ENCODE measurements around the gene EDN1. TPM values are rescaled to one million over a fixed set of nuclear protein-coding genes. Genes with fewer than 3 reads are reported as not detected.

Gene EDN1
- total and polyA plus RNA-seq, 7 experiments from 2014 or later, result 0.12 to 1.7 (median 1.4) TPM; not detected in 1

GRCh38 chr6:12269110-12269509 is 21.1 kb upstream of the EDN1 start:
- H3K4me1 Mint-ChIP-seq, result peaks cover 0 to 25% (median 0%) of the 10 kb centered on the region in 7 donors
- Histone ChIP-seq H3K4me3 (ENCODE audit: low read length) (no peak overlapping the region), H3K9me3 (ENCODE audit: control insufficient read depth in 2 of 3, low read length in 3 of 3) (peaks cover 0 to 7% (median 5%) of the 10 kb centered on the region in 3 experiments), H3K4me1 (ENCODE audit: control insufficient read depth in 2 of 2, insufficient read depth in 2 of 2, low read length in 2 of 2) (no peaks in the 10 kb centered on the region), H3K27me3 (ENCODE audit: control insufficient read depth in 2 of 2, insufficient read depth in 2 of 2, low read length in 2 of 2) (no peaks in the 10 kb centered on the region), H3K27ac (ENCODE audit: low read depth, low read length) (no peak overlapping the region), H3K36me3 (ENCODE audit: control insufficient read depth in 2 of 3, insufficient read depth in 3 of 3, low read length in 3 of 3) (no peaks in the 10 kb centered on the region)
- peaks cover 0 to 27% (median 10%) of the 10 kb centered on the region in 11 donors for H3K9me3 Mint-ChIP-seq
- H3K36me3 Mint-ChIP-seq, result peaks cover 0 to 17% (median 10%) of the 10 kb centered on the region in 5 donors
- intact Hi-C loops (cut with micrococcal nuclease), result no loop called here
- no peak for DNase-seq
- ChIA-PET POLR2A (no interaction called here), CTCF (no interaction called here)
- H3K27ac Mint-ChIP-seq, result no peak overlapping the region
- H3K4me3 Mint-ChIP-seq, result no peak overlapping the region
- peaks cover 0 to 16% (median 0%) of the 10 kb centered on the region in 5 donors for H3K27me3 Mint-ChIP-seq
- no peak for ATAC-seq

- no peaks in the 10 kb centered on the region for H3K36me3 ChIP-seq (ENCODE audit: control insufficient read depth in 2 of 3, insufficient read depth in 3 of 3, low read length in 3 of 3)
- H3K4me1 ChIP-seq (ENCODE audit: control insufficient read depth in 2 of 2, insufficient read depth in 2 of 2, low read length in 2 of 2), result no peaks in the 10 kb centered on the region
- Mint-ChIP-seq H3K4me3 (peak overlapping the region in 1 of 10 donors; percentile 13), H3K36me3 (peaks cover 0 to 17% (median 10%) of the 10 kb centered on the region in 5 donors), H3K4me1 (peaks cover 0 to 23% (median 0%) of the 10 kb centered on the region in 7 donors), H3K27ac (peak overlapping the region in 1 of 9 donors; percentile 1), H3K27me3 (peaks cover 0 to 11% (median 0%) of the 10 kb centered on the region in 5 donors), H3K9me3 (peaks cover 0 to 27% (median 10%) of the 10 kb centered on the region in 11 donors)
- intact Hi-C loops (cut with micrococcal nuclease), result no loop called here
- CTCF ChIA-PET, result interaction anchor here (0.7 kb wide), 1 partner anchor 78 kb away, joined by 3 read pairs; no protein-coding TSS in a partner anchor
- no peak overlapping the region for H3K27ac ChIP-seq (ENCODE audit: low read depth, low read length)
- no peaks in the 10 kb centered on the region for H3K27me3 ChIP-seq (ENCODE audit: control insufficient read depth in 2 of 2, insufficient read depth in 2 of 2, low read length in 2 of 2)
- ATAC-seq, result no peak
- DNase-seq, result no peak
- POLR2A ChIA-PET, result no interaction called here
- H3K9me3 ChIP-seq (ENCODE audit: control insufficient read depth in 2 of 3, low read length in 3 of 3), result peaks cover 0 to 7% (median 5%) of the 10 kb centered on the region in 3 experiments
- no peak overlapping the region for H3K4me3 ChIP-seq (ENCODE audit: low read length)
Measured at GRCh38 chr6:12270551-12271230, 19.5 kb upstream of the EDN1 start.

- DNase-seq (no peak), ATAC-seq (no peak)
- H3K9me3 ChIP-seq (ENCODE audit: control insufficient read depth in 2 of 3, low read length in 3 of 3), result peaks cover 0 to 7% (median 5%) of the 10 kb centered on the region in 3 experiments
- Mint-ChIP-seq H3K4me3 (no peak overlapping the region), H3K27me3 (peaks cover 0 to 11% (median 4%) of the 10 kb centered on the region in 5 donors), H3K36me3 (peaks cover 0 to 17% (median 10%) of the 10 kb centered on the region in 5 donors), H3K4me1 (peaks cover 0 to 15% (median 0%) of the 10 kb centered on the region in 7 donors), H3K27ac (no peak overlapping the region), H3K9me3 (peaks cover 0 to 27% (median 10%) of the 10 kb centered on the region in 11 donors)
- no peaks in the 10 kb centered on the region for H3K4me1 ChIP-seq (ENCODE audit: control insufficient read depth in 2 of 2, insufficient read depth in 2 of 2, low read length in 2 of 2)
- ChIA-PET CTCF (interaction anchor here (0.6 to 0.7 kb wide), 2 partner anchors 16 to 79 kb away, joined by 3 read pairs; no protein-coding TSS in a partner anchor), POLR2A (no interaction called here)
- no peaks in the 10 kb centered on the region for H3K36me3 ChIP-seq (ENCODE audit: control insufficient read depth in 2 of 3, insufficient read depth in 3 of 3, low read length in 3 of 3)
- no peak overlapping the region for H3K4me3 ChIP-seq (ENCODE audit: low read length)
- intact Hi-C loops (cut with micrococcal nuclease), result no loop called here
- H3K27me3 ChIP-seq (ENCODE audit: control insufficient read depth in 2 of 2, insufficient read depth in 2 of 2, low read length in 2 of 2), result no peaks in the 10 kb centered on the region
- H3K27ac ChIP-seq (ENCODE audit: low read depth, low read length), result no peak overlapping the region
Measured at GRCh38 chr6:12271594-12271993, 18.6 kb upstream of the EDN1 start.

GRCh38 chr6:12271997-12272396 is 18.2 kb upstream of the EDN1 start:
- peaks cover 2 to 17% (median 10%) of the 10 kb centered on the region in 5 donors for H3K36me3 Mint-ChIP-seq
- no peak overlapping the region for H3K27ac ChIP-seq (ENCODE audit: low read depth, low read length)
- intact Hi-C loops (cut with micrococcal nuclease), result no loop called here
- H3K4me3 Mint-ChIP-seq, result no peak overlapping the region
- H3K9me3 ChIP-seq (ENCODE audit: control insufficient read depth in 2 of 3, low read length in 3 of 3), result peaks cover 0 to 7% (median 5%) of the 10 kb centered on the region in 3 experiments
- POLR2A ChIA-PET, result no interaction called here
- CTCF ChIA-PET, result no interaction called here
- H3K27me3 ChIP-seq (ENCODE audit: control insufficient read depth in 2 of 2, insufficient read depth in 2 of 2, low read length in 2 of 2), result no peaks in the 10 kb centered on the region
- peaks cover 0 to 27% (median 10%) of the 10 kb centered on the region in 11 donors for H3K9me3 Mint-ChIP-seq
- no peak overlapping the region for H3K4me3 ChIP-seq (ENCODE audit: low read length)
- H3K4me1 ChIP-seq (ENCODE audit: control insufficient read depth in 2 of 2, insufficient read depth in 2 of 2, low read length in 2 of 2), result no peaks in the 10 kb centered on the region
- DNase-seq, result no peak
- no peaks in the 10 kb centered on the region for H3K36me3 ChIP-seq (ENCODE audit: control insufficient read depth in 2 of 3, insufficient read depth in 3 of 3, low read length in 3 of 3)
- H3K4me1 Mint-ChIP-seq, result peaks cover 0 to 13% (median 0%) of the 10 kb centered on the region in 7 donors
- H3K27ac Mint-ChIP-seq, result no peak overlapping the region
- H3K27me3 Mint-ChIP-seq, result peaks cover 0 to 11% (median 4%) of the 10 kb centered on the region in 5 donors
- ATAC-seq, result no peak

- DNase-seq, result no peak
Measured at GRCh38 chr6:12275107-12275506, 15.1 kb upstream of the EDN1 start.

GRCh38 chr6:12276930-12277315 is 13.2 kb upstream of the EDN1 start:
- no peaks in the 10 kb centered on the region for H3K4me1 ChIP-seq (ENCODE audit: control insufficient read depth in 2 of 2, insufficient read depth in 2 of 2, low read length in 2 of 2)
- H3K36me3 Mint-ChIP-seq, result peaks cover 4 to 7% (median 6%) of the 10 kb centered on the region in 5 donors
- H3K9me3 ChIP-seq (ENCODE audit: control insufficient read depth in 2 of 3, low read length in 3 of 3), result peaks cover 0 to 3% (median 2%) of the 10 kb centered on the region in 3 experiments
- DNase-seq (no peak), ATAC-seq (no peak)
- peaks cover 3 to 14% (median 8%) of the 10 kb centered on the region in 11 donors for H3K9me3 Mint-ChIP-seq
- H3K27me3 ChIP-seq (ENCODE audit: control insufficient read depth in 2 of 2, insufficient read depth in 2 of 2, low read length in 2 of 2), result no peaks in the 10 kb centered on the region
- H3K27me3 Mint-ChIP-seq, result peaks cover 0 to 10% (median 4%) of the 10 kb centered on the region in 5 donors
- peaks cover 6 to 15% (median 8%) of the 10 kb centered on the region in 7 donors for H3K4me1 Mint-ChIP-seq
- ChIA-PET POLR2A (no interaction called here), CTCF (no interaction called here)
- H3K4me3 Mint-ChIP-seq, result no peak overlapping the region
- no peak overlapping the region for H3K27ac Mint-ChIP-seq
- H3K4me3 ChIP-seq (ENCODE audit: low read length), result no peak overlapping the region
- intact Hi-C loops (cut with micrococcal nuclease), result no loop called here
- no peak overlapping the region for H3K27ac ChIP-seq (ENCODE audit: low read depth, low read length)
- H3K36me3 ChIP-seq (ENCODE audit: control insufficient read depth in 2 of 3, insufficient read depth in 3 of 3, low read length in 3 of 3), result no peaks in the 10 kb centered on the region

More at GRCh38 chr6:12275107-12275506, 15.1 kb upstream of the EDN1 start:
- peak; percentile 40 for ATAC-seq
- ChIA-PET POLR2A (no interaction called here), CTCF (no interaction called here)
- H3K4me3 ChIP-seq (ENCODE audit: low read length), result no peak overlapping the region
- no peaks in the 10 kb centered on the region for H3K4me1 ChIP-seq (ENCODE audit: control insufficient read depth in 2 of 2, insufficient read depth in 2 of 2, low read length in 2 of 2)
- no peaks in the 10 kb centered on the region for H3K36me3 ChIP-seq (ENCODE audit: control insufficient read depth in 2 of 3, insufficient read depth in 3 of 3, low read length in 3 of 3)
- no peak overlapping the region for H3K27ac ChIP-seq (ENCODE audit: low read depth, low read length)
- Mint-ChIP-seq H3K27me3 (peaks cover 0 to 8% (median under 1%) of the 10 kb centered on the region in 5 donors), H3K36me3 (peaks cover 5 to 14% (median 7%) of the 10 kb centered on the region in 5 donors), H3K4me1 (peaks cover 5 to 18% (median 8%) of the 10 kb centered on the region in 7 donors), H3K9me3 (peaks cover 3 to 27% (median 11%) of the 10 kb centered on the region in 11 donors), H3K27ac (no peak overlapping the region), H3K4me3 (no peak overlapping the region)
- intact Hi-C loops (cut with micrococcal nuclease), result no loop called here
- H3K9me3 ChIP-seq (ENCODE audit: control insufficient read depth in 2 of 3, low read length in 3 of 3), result peaks cover 0 to 7% (median 5%) of the 10 kb centered on the region in 3 experiments
- no peaks in the 10 kb centered on the region for H3K27me3 ChIP-seq (ENCODE audit: control insufficient read depth in 2 of 2, insufficient read depth in 2 of 2, low read length in 2 of 2)
